ENCODE results near the gene KCTD20.
"Not testable (repeated sequence)": the region's sequence is repeated elsewhere in the genome, so short reads cannot be mapped to it uniquely, and the experiment has no call there.

Gene KCTD20

DNA sequence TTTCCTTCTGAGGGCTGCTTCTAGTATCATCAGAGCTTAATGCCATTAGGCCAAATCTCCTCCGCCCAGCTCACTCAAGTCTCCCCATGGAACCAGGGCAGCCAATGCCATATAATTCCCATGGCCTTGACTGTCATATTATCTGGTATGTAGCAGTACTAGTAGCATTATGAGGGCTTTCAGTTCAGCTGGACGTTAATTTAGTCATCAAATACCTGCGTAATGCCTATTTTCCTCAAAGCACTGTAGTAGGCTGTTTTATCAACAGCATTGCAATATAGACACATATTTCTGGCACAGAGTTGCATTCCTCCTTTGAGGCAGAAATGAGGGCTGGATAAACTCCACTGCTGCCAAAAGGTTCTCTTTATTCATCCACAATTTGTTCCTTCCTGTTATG lies 1.7 kb downstream of the KCTD20 start:
- no peak for DNase-seq

- no peak for DNase-seq
Measured at GRCh38 chr6:36445621-36446020, 2.8 kb downstream of the KCTD20 start.

DNA sequence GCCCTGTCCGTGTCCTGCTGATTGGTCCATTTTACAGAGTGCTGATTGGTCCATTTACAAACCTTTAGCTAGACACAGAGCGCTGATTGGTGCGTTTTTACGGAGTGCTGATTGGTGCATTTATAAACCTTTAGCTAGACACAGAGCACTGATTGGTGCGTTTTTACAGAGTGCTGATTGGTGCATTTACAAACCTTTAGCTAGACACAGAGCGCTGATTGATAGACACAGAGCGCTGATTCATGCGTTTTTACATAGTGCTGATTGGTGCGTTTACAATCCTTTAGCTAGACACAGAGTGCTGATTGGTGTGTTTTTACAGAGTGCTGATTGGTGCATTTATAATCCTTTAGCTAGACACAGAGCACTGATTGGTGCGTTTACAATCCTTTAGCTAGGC lies 6.4 kb downstream of the KCTD20 start:
- not testable (repeated sequence) for DNase-seq

DNA sequence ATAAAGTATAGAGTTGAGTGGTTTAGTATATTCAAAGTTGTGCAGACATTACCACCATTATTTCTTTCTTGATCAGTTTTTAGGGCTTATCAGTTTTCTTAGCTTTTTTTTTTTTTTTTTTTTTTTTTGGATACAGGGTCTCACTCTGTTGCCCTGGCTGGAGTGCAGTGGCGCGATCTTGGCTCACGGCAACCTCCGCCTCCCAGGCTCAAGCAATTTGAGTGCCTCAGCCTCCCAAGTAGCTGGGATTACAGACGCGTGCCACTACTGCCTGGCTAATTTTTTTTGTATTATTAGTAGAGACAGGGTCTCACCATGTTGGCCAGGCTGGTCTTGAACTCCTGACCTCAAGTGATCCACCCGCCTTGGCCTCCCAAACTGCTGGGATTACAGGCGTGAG lies 10.1 kb downstream of the KCTD20 start:
- DNase-seq, result not testable (repeated sequence)

GRCh38 chr6:36455486-36456027 lies 12.8 kb downstream of the KCTD20 start:
- no peak for DNase-seq

- DNase-seq, result no peak
Measured at GRCh38 chr6:36459501-36459900, 16.7 kb downstream of the KCTD20 start.

- no peak for DNase-seq
Measured at GRCh38 chr6:36460916-36461315, 18.1 kb downstream of the KCTD20 start.

- DNase-seq, result no peak
Measured at GRCh38 chr6:36461646-36462045, 18.8 kb downstream of the KCTD20 start.

DNA sequence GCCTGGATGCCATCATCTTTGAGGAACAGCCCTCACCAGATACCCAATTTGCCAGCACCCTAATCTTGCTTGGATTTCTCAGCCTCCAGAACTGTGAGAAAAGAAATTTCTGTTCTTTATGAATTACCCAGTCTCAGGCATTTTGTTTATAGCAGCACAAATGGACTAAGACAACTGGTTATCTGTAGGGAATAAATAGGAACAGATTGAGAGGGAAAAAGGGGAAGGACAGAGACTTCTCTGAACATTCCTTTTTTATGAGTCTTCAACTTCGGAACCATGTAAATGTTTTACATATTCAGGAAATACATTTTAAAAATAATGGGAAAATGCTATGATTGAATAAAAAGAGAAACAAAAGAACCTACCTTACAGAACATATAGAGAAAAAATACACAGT lies 20.9 kb downstream of the KCTD20 start:
- DNase-seq, result no peak

DNA sequence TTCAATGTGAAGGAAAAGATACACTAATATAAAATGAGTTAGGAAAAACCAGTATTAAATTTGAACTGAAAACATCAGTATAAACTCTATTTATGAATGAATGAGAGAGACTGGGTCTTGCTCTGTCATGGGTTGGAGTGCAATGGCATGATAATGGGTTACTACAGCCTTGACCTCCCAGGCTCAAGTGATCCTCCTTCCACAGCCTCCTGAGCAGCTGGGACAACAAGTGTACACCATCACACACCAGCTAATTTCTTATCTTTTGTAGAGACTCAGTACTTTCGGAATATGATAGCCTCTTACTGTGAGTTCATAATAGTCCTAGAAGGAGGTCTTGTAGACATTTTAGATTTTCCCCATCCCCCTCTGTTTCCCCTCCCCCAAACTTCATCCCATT lies 21.4 kb downstream of the KCTD20 start:
- DNase-seq, result no peak

- no peak for DNase-seq
Measured at GRCh38 chr6:36467625-36468024, 24.8 kb downstream of the KCTD20 start.

GRCh38 chr6:36469148-36469661 lies 26.4 kb downstream of the KCTD20 start:
- no peak for DNase-seq

DNA sequence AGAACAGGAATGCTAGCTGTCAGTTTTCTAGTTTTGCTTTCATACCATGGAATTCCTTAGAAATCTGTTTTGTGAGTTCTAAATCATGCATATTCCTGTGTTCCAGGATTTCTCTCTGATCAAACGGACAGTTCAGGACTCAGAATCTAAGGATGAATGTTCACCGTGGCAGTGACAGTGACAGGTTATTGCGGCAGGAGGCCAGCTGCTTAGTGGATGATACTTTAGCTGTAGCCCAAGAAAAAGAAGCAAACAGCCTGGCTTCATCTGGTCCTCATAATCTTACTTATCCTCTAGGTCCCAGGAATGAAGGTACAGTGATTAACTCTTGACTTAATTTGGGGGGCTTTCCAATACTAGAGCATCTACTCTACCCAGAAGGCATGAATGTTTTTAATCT lies 27.1 kb downstream of the KCTD20 start:
- DNase-seq, result no peak

- no peak for DNase-seq
Measured at GRCh38 chr6:36478051-36478526, 35.3 kb downstream of the KCTD20 start.

DNA sequence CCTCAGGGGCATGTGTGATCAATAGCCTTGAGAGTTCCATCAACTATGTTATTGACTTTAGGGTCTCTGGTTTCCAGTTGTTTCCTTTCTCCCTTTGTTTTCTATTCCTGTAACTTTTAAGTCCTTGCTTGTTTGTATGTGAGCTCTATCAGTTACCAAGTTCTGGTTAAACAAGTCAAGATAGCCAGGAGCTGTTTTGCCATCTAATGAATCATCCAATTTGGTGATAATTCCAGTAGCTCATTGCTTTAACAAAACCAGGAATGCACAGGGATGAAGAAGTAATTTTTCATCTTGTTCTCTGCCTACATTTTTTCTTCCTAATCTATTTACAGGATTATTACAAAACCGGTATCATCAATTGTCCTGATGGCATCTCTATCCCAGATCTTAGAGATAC lies 36.5 kb downstream of the KCTD20 start:
- no peak for DNase-seq

GRCh38 chr6:36483326-36483725 lies 40.5 kb downstream of the KCTD20 start:
- not testable (repeated sequence) for DNase-seq

DNA sequence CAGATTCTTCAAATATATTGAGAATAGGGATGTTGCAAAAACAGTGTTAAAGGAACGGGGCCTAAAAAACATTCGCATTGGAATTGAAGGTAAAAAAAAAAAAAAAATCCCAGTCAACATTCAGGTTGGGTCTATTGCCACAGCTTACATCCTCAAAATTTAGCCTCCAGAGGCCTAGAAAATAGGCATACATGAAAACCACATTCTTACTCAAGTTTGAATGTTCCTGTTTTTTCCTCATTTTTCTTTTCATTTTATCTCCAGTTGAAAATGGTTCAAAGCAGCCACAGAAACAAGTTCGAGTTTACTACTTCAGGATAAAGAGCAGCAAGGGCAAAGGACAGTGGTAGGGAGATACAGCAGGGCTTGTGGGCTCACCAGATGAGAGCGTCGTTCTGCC lies 41.9 kb downstream of the KCTD20 start:
- no peak for DNase-seq

GRCh38 chr6:36487698-36488097 lies 44.9 kb downstream of the KCTD20 start:
- DNase-seq, result no peak

DNA sequence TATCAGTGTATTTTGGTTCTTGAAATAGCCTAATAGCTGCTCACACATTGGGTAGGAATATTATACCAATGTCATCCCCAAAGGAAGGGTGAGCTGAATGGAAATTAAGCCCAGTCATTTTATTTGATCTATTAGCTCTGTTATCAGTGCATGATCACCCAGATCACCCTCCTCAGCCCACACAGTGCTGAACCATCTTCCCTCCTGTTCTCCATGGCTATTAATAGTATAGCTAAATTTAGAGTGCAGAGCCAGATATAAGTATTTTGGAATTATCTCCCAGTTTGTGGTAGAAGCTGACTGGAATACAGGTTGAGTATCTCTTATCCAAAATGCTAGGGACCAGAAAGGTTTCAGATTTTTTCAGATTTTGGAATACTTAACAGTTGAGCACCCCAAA lies 45.4 kb downstream of the KCTD20 start:
- DNase-seq, result no peak

DNA sequence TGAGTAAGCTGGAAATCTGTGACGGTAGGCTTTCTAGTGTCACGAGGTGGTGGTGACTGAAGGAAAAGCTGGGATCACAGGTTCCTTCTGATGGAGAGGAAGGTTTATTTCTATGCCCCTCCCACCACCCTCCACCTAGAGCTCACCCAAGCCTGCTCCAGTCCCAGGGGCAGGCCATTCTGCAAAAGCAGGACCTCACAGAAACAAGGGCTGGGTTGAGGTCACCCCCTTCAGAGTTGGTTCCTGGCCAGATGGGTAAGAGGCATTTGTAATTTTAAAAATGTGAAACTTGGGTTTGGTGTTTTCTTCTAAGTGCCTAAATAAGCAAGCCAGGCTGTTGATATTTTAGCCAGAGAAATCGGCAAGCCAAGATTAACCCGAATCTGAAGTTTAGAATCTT lies 46.6 kb downstream of the KCTD20 start:
- no peak for DNase-seq

DNA sequence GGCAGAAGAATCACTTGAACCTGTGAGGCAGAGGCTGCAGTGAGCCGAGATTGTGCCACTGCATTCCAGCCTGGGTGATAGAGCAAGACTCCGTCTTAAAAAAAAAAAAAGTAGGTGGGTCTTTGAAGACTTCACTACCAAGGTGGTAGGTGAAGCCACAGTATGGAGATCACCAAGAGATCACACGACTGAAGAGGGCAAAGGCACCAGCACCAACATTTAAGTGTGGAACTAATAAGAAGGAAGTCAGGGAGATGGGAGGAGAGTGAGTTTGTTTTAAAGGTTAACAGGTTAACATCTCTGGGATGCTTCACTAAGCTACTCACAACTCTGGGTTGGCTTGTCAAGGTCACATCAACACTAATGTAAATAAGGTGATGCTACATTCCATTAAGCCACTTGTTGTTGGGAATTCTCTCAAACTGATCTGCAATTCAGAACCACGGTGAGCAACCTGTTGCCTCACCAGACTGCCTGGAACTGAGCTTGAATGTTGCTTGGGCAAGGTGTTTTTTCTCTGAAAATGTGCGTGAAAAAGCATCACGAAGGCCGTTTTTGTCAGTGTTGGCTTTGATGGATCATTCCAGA lies 48.7 kb downstream of the KCTD20 start:
- no peak for DNase-seq

- DNase-seq, result no peak
Measured at GRCh38 chr6:36492092-36492491, 49.3 kb downstream of the KCTD20 start.

DNA sequence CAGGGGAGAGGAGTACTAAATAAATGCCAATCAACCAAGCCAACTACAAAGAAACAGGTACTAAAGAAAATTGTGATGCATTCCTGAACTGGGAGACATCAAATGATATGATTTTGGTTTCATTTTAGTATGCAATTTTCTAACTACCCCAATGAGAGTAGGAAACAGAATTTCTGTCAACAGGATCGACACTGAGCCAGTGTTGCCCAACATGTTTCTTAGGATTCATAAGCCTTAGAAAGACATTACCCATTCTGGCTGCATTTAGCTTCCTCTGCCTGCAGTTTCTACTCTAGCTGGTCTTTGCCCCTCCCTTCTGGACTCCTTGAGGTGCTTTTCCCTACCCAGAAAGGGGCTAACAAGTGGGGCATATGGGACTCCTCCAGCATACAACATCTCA lies 49.8 kb downstream of the KCTD20 start:
- no peak for DNase-seq

GRCh38 chr6:36493319-36493718 lies 50.5 kb downstream of the KCTD20 start:
- DNase-seq, result no peak

GRCh38 chr6:36493859-36494258 lies 51.1 kb downstream of the KCTD20 start:
- DNase-seq, result no peak

Data from effector CD4-positive, alpha-beta T cell (primary cell).